Mesenteric fat pad (tissue), 1 donor: ENCODE results near the gene TARS3. TPM values are rescaled to one million over a fixed set of nuclear protein-coding genes. Genes with fewer than 3 reads are reported as not detected.

Source experiments
- DNase-seq: peaks from one replicate; pipeline ENCODE4 v3.0.0-alpha.2; 2020; ENCODE audit warnings: low spot score
- total RNA-seq: library from RNA; stranded (reverse); fragmentation: NEBNext Ultra II Directional; extraction: Animal tissue kit (Norgen Biotek cat#: 25700); gene quantifications from one replicate; pipeline ENCODE4 v1.2.1, GENCODE V29; 2021
- donor health status: DM: yes; HTN: yes; CAD: no.

TARS3 gene
- total RNA-seq, 1 donor from 2014 or later: 8.8 TPM

- DNase-seq: no peak
These were observed 99.1 kb downstream of the TARS3 start for GRCh38 chr15:101625184-101625583.

GRCh38 chr15:101623367-101624304, 100.6 kb downstream of the TARS3 start:
- DNase-seq: no peak

- no peak for DNase-seq
These were observed 102.3 kb downstream of the TARS3 start for GRCh38 chr15:101621961-101622360.

GRCh38 chr15:101620671-101621070, 103.6 kb downstream of the TARS3 start:
- DNase-seq: no peak

- DNase-seq: no peak
These were observed 104.7 kb downstream of the TARS3 start for GRCh38 chr15:101619615-101619865.

- DNase-seq: no peak
These were observed 105.2 kb downstream of the TARS3 start for GRCh38 chr15:101618851-101619614.

GRCh38 chr15:101618076-101618475, 106.2 kb downstream of the TARS3 start:
- DNase-seq: no peak

- no peak for DNase-seq
These were observed 106.8 kb downstream of the TARS3 start for GRCh38 chr15:101617390-101617965.

- DNase-seq: no peak
These were observed 108.1 kb downstream of the TARS3 start for GRCh38 chr15:101615986-101616848.

GRCh38 chr15:101615414-101615985, 108.8 kb downstream of the TARS3 start:
- DNase-seq: no peak

- no peak for DNase-seq
These were observed 109.5 kb downstream of the TARS3 start for GRCh38 chr15:101614761-101615160.

GRCh38 chr15:101614001-101614585, 110.2 kb downstream of the TARS3 start:
- DNase-seq: no peak

GRCh38 chr15:101613130-101614000, 110.9 kb downstream of the TARS3 start:
- no peak for DNase-seq

GRCh38 chr15:101612676-101613075, 111.6 kb downstream of the TARS3 start:
- DNase-seq: no peak

- no peak for DNase-seq
These were observed 112.5 kb downstream of the TARS3 start for GRCh38 chr15:101611580-101612299.

- no peak for DNase-seq
These were observed 113.3 kb downstream of the TARS3 start for GRCh38 chr15:101611007-101611406.

GRCh38 chr15:101610611-101611000, 113.7 kb downstream of the TARS3 start:
- DNase-seq: no peak

GRCh38 chr15:101609742-101610610, 114.3 kb downstream of the TARS3 start:
- no peak for DNase-seq
